Measurements from ENCODE around the gene CCDC187. TPM values are rescaled to one million over a fixed set of nuclear protein-coding genes. Genes with fewer than 3 reads are reported as not detected.

CCDC187 gene
- total and polyA plus RNA-seq, 2 of the 13 experiments (the other 11 are each of a cell fraction or from before 2014, with no cell fraction given) = 0.03 to 0.13 TPM

- Histone ChIP-seq H3K4me1 (ENCODE audit: insufficient read depth, low read length) (peaks cover 46% of the 10 kb centered on the region), H3K79me2 (ENCODE audit: insufficient read depth, low read length) (no peaks in the 10 kb centered on the region), H3K36me3 (replicated peaks in 1 of 2; ENCODE audit: control insufficient read depth in 1 of 2, insufficient read depth in 2 of 2, low read length in 2 of 2) (no peaks in the 10 kb centered on the region), H3K4me2 (ENCODE audit: low read depth, low read length) (no peak overlapping the region), H3K4me3 (replicated peaks in 1 of 3; ENCODE audit: insufficient read depth in 1 of 3, low read depth in 2 of 3, low read length in 3 of 3) (no peak overlapping the region), H4K20me1 (ENCODE audit: insufficient read depth, low read length) (no peaks in the 10 kb centered on the region), H3K9me3 (ENCODE audit: low read length) (no peaks in the 10 kb centered on the region), H2AFZ (ENCODE audit: low read length) (no peak overlapping the region), H3K27me3 (ENCODE audit: control insufficient read depth in 1 of 2, insufficient read depth in 2 of 2, low read length in 2 of 2) (peaks cover 7 to 47% of the 10 kb centered on the region in 2 experiments), H3K9ac (ENCODE audit: insufficient read depth, low read depth, low read length) (no peak overlapping the region), H3K27ac (ENCODE audit: extremely low read length, insufficient read depth, low read length) (no peak overlapping the region)
- in situ Hi-C loops (cut with HindIII; ENCODE audit: extremely low pct_ligation_motif_present, low pct_unique_long_range_greater_than_20kb) (no loop called here), intact Hi-C loops (cut with micrococcal nuclease; ENCODE audit: unreplicated experiment) (no loop called here)
- CTCF ChIA-PET (ENCODE audit: low intra/inter-chr PET ratio, low total read pairs) = no interaction called here
- FAIRE-seq (no peak), ATAC-seq (no peak), DNase-seq (ENCODE audit: low spot score) (no peak)
- WGBS (ENCODE audit: low lambda C conversion rate) = 66% methylated on average over 6 of the region's 13 CpGs
- BruUV-seq (replicated peaks) = no TSS peak
- POLR2A ChIA-PET = no interaction called here
- TF ChIP-seq ZNF383 (CRISPR knock-in tag; IDR thresholded peaks at IDR 0.05; ENCODE audit: borderline replicate concordance) (no peak), ZNF296 (CRISPR knock-in tag; conservative IDR thresholded peaks at IDR 0.05) (no peak), TCF12 (IDR thresholded peaks at IDR 0.05) (no peak), TCF12 (CRISPR knock-in tag; IDR thresholded peaks at IDR 0.05) (no peak), RELA (CRISPR knock-in tag; IDR thresholded peaks at IDR 0.05) (no peak), ELK4 (CRISPR knock-in tag; IDR thresholded peaks at IDR 0.05; ENCODE audit: borderline replicate concordance) (no peak), ZFY (CRISPR knock-in tag; IDR thresholded peaks at IDR 0.05) (no peak), ZBTB37 (CRISPR knock-in tag; IDR thresholded peaks at IDR 0.05) (no peak), ZNF225 (CRISPR knock-in tag; IDR thresholded peaks at IDR 0.05) (no peak), ZNF550 (CRISPR knock-in tag; IDR thresholded peaks at IDR 0.05; ENCODE audit: borderline replicate concordance) (no peak), ZNF253 (CRISPR knock-in tag; IDR thresholded peaks at IDR 0.05; ENCODE audit: borderline replicate concordance) (no peak), PRDM10 (CRISPR knock-in tag; IDR thresholded peaks at IDR 0.05; ENCODE audit: low read depth) (no peak), ZNF547 (CRISPR knock-in tag; IDR thresholded peaks at IDR 0.05) (no peak), JARID2 (CRISPR knock-in tag; IDR thresholded peaks at IDR 0.05; ENCODE audit: insufficient replicate concordance) (no peak), SRF (IDR thresholded peaks at IDR 0.05; ENCODE audit: low read depth, low read length) (no peak), ELF4 (CRISPR knock-in tag; IDR thresholded peaks at IDR 0.05; ENCODE audit: borderline replicate concordance) (no peak), KDM1A (CRISPR knock-in tag; IDR thresholded peaks at IDR 0.05) (no peak), PREB (CRISPR knock-in tag; IDR thresholded peaks at IDR 0.05) (no peak)
These were observed 3.0 kb downstream of the CCDC187 start for GRCh38 chr9:136300866-136301265.
